NCI-H1417 (cell line): ENCODE results near the gene MPND.

Experiments
- DNase-seq, 3 experiments: peaks; one replicate each; lab custom pipeline; 2025; lab: John Stamatoyannopoulos, UW

The MPND gene

GRCh38 chr19:4376991-4377781 lies 33.8 kb downstream of the MPND start:
- no peak for DNase-seq

DNA sequence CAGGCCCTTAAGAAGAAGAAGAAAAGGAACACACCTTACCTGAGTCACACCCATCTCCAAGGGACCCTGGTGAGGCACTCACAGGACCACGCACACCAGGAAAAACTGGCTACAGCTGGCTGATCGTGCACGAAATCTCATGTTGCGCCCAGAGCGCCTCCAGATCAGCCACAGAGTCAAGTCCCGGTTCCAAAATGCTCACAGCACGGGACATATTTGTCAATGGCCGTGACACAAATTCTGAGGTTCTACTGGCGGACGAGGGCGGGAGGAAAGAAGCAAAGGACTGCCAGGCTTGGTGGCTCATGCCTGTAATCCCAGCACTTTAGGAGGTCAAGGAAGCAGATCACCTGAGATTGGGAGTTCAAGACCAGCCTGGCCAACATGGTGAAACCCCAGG lies 35.5 kb downstream of the MPND start:
- DNase-seq, result no peak

DNA sequence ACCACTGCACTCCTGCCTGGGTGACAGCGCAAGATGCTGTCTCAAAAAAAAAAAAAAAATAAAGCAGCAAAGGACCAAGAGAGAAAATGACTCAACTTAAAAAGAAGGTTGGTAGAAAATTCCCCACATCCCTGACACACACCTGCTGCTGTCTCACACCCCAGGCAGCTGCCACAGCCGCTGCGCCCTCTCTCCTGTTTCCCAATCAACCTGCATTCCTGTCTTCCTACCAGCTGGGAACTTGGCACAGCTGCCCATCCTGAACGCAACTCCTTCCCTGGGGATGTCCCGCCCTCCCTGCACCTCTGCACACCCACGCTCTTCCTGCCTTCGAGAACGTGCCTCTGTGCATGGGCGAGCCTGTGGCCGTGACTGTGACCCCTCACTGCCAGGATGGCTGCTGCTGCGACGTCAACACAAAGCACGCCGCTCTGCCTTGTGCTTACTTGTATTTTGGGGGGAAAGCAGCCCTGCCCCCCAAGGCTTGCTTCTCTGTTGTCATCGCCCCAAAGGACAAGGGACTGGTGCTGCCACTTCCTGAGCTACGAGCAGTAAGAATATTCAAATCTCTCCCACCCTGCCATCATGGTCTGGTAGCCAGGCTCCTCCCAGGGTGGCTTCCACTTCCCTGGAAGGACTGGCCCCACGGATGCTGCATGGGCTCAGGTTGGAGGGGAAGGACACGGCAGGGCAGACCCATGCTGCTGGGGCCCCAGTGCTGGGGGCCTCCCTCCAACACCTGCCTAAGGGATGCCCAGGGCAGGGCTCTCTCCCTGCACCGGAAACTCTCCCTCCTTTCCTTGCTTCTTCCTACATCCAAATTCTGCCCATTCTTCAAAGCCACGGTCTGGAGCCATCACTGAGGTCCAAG lies 36.3 kb downstream of the MPND start:
- no peak for DNase-seq

DNA sequence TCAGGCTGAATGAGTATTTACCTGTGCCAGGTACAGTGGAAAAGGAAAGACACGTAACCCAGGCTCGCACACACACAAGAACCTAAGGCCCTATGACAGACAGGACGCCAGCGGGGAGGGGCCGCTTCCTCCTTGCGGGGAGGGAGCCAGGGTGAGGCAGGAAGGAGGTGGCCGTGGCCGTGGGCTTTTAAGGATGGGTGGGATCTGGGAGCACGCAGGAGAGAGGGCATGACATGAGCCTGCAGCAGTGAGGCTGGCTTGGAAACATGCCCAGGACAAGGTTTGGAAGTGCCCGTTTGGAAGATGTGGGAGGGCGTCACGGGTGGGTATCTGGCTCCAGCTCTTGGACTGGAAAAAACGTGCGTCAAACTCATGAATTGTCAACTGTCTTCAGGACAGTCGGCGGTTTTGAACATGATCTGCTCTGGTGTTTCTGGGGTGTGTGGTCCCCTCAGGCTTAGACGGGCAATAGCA lies 36.9 kb downstream of the MPND start:
- no peak for DNase-seq

GRCh38 chr19:4385291-4386040 lies 42.1 kb downstream of the MPND start:
- no peak for DNase-seq

GRCh38 chr19:4386041-4386782 lies 42.9 kb downstream of the MPND start:
- no peak for DNase-seq

- DNase-seq, result no peak
These were observed 45.1 kb downstream of the MPND start for GRCh38 chr19:4388337-4389063.

DNA sequence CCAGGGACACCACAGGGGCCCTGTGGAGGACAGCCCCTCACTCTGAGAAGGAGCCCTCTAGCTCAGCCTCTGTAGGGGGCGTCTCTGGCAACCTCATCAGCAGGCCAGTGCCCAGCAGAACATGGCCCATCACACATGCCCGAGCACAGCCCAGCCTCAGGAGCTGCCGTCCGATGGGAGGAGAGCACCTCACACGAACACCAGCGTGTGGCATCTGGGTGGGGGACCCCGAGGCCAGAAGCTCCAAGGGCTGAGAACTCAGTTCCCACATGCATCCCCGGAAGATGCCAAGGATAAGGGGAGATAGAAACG lies 45.7 kb downstream of the MPND start:
- DNase-seq, result no peak

- no peak for DNase-seq
These were observed 46.2 kb downstream of the MPND start for GRCh38 chr19:4389511-4390016.

DNA sequence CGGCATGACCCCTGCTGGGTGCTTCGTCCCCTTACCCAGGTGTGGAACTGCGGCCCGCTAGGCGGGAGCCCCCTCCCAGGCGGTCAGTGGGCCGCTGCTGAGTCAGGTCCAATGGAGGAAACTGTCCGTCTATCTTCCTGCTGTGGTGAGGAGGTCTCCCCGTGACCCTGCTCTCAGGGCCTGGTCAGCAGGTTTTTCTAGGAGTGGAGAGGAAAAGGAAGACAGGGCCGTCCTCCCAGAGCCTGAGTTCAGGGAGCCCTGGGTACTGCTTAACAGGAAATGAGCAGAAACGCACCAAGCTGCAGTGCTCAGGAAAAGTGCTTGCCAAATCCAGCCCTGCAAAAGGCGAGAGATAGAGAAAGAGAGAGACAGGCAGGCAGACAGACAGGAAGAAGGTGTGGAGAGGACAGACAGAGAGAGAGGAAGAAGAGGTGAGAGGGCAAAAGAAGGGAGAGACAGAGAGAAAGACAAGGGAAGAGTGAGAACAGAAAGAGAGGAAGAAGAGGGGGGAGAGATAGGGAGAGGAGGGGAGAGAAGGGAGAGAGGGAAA lies 46.7 kb downstream of the MPND start:
- no peak for DNase-seq

DNA sequence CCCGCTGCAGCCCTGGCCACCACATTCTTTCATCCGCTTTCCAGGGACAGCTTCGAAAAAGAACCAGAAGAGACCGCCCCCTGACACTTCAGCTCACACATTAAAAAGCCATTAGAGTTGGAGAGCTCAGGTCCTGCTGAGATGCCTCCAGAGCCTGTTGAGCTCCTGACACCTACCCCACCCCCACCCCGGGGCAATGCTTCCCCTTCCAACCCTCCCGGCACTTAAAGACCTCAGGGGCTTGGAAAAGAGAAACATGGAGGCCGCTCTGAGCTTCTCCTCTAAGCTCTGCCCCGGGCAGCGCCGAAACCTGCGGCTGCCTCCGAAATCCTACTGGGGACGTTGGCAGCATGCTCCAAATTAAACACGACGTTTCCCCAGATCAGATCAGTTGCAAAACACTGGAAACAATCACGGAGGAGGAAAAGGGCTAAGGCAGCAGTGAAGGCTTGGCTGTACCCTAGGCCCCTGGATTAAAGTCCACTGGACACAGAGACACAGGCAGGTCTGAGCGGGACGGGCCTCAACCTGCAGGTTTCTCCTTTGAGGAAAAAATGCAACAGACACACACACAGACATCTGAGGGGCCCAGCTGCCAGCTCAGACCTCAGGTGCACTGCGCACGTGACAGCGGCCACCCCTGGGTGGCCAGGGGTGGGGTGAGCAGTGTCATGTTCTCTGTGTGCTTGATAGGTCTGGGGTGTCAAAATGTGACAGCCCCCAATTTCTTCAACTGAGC lies 47.4 kb downstream of the MPND start:
- peak in 2 of 3 experiments; percentile 68 to 88 for DNase-seq

DNA sequence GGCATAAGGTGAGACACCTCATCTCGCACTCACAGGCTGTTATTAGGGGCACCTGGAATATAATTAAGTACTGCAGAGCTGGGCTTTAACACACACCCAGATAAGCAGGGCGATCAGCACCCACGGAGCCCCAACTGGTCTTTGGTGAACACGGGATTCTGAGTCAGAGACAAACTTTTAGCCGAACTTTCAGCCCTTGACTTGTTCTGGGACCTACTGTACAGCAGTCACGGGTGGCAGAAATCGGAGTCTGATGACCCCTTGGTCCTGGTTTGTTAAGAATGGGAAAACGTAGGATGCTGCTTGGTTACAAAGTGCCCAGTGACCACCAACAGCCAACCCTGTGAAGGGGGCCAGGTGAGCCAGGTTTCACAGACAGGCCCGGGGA lies 47.9 kb downstream of the MPND start:
- DNase-seq, result no peak

DNA sequence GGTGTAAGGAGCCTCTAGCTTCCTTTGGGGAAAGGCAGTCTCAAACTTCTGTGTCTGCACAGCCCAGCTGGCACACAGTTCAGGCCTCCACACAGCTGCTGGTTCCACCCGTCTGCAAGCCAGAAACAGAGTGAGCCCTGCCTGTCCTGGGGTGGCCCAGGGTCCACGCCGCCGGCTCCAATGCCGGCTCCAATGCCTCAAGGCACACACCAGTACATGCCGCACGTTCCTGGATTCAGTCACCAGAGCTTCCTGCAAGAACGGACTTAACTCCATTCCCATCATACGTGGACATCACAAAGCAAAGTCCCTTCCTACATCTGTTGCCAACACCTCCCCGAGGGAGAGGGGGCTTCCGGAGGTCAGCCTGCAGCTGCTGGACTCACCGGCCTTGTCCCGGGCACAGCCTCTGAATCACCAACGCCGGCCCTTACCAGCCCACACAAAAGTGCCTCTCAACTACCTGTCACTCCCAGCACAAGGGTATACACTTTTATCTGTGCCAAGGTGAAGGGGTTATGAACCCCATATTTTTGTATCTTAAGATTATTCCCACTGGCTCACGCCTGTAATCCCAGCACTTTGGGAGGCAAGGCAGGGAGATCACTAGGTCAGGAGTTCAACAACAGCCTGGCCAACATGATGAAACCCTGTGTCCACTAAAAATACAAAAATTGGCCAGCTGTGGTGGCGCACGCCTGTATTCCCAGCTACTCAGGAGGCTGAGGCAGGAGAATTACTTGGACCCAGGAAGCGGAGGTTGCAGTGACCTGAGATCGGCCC lies 48.5 kb downstream of the MPND start:
- no peak for DNase-seq

- no peak for DNase-seq
These were observed 50.7 kb downstream of the MPND start for GRCh38 chr19:4393947-4394590.

GRCh38 chr19:4396949-4397783 lies 53.8 kb downstream of the MPND start:
- no peak for DNase-seq

DNA sequence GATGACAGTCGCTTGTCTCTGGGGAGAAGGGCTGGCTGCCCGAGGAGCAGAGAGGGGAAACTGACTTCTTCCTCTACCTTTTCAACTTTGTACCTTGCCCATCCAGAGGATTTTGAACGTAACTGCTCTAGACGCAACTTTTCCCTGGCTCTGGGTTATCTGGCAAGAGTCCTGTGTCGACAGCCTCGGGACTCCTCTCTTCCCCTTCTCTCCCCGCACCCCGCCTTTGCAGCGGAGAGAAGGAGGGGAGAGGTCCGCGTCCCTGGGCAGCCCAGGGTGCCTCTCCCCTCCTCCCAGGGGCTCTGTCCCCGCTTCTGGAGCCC lies 56.4 kb downstream of the MPND start:
- peak in 2 of 3 experiments; percentile 75 to 76 for DNase-seq

DNA sequence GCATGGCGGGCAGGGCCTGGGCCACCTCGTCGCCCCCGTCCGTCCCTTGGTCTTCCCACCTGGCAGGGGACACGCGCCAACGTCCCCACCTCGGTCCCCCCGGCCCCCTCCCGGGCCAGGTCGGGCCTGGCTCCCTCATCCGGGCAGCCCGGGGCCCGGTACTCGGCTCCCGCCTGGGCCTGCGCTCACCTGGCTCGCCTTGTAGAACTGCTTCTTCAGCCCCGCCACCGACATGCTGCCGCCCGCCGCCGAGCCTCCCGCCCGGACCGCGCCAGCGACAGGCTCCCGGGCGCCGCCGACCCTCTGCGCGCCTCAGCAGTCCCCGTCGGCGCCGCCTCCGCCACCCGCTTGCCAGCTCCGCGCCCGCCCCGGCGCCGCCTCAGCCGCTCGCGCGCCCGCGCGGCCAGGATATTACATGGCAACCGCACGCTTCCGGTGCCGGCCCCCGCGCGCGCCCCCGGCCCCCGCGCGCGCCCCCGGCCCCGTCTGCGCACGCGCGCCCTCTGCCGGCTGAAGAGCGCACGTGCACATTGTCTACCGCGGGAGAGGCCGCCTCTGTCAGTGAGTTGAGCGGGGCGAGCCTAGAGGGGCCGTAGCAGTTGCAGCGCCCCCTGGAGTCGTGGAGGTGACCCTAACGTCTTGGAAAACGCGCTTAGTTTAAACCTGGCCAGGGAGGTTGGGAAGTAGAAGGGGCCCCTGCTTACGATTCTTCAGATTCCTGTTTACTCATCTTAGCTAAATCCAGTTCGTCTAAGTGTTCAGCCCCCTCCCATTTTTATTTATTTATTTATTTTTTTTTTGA lies 57.0 kb downstream of the MPND start, which contains the start of gene SH3GL1:
Gene SH3GL1 (minus strand): TSS at position 413 of the 802 bp plus-strand sequence. CDS start 179 bp downstream, at position 234.
- peak; percentile 91 to 97 (median 95) for DNase-seq
